Stimulated activated CD4-positive, alpha-beta T cell treated with anti-CD3 and anti-CD28 coated beads, Interleukin-1b, Interleukin-23, amount 100 ng/mL, for 1 hour (primary cell): ENCODE measurements around the gene SLC4A5.
"Not testable (repeated sequence)": the region's sequence is repeated elsewhere in the genome, so short reads cannot be mapped to it uniquely, and the experiment has no call there.

Source experiments
- DNase-seq, 2 donors: peaks; one replicate each; pipeline ENCODE4 v3.0.0-alpha.2; 2020; ENCODE audit warnings: low read depth in 2 of 2

The SLC4A5 gene

DNA sequence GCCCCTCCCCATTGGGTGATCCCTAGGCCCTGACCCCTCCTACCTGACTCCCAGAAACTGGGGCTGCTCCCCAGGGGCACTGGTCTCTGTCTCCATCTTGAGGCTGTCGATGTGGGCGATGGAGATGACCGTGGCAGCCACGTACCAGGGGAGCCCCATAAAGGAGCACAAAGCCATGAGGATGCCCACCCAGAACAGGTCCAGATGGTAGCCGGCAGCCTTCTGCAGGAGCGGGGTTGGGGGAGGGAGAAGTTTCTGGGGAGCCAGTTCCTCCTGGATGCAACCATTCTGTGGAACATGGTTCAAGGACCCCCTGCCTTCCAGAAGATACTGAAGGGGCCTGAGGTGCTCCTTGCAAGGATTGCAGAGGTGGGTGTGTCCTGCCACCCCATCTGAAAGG lies 110.8 kb downstream of the SLC4A5 start:
- DNase-seq = no peak

- not testable (repeated sequence) for DNase-seq
Measured at GRCh38 chr2:74229865-74230264, 113.4 kb downstream of the SLC4A5 start.

DNA sequence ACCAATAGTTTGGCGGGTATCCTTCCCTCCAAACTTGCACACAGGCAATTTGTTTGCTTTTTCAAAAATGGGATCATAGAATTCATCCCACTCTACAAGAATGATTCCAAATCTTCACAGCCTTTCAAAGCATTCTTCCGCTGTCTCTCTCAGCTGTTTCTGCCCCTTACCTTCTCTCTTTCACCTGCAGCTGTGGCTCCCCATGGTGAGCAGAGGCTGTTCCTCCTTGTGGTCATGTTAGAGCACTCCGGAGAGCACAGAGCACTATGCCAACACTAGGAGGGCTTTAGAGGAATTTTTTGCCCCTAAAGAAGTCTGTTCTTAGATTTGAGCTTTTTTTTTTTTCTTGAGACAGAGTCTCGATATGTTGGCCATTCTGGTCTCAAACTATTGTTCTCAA lies 114.4 kb downstream of the SLC4A5 start:
- no peak for DNase-seq

DNA sequence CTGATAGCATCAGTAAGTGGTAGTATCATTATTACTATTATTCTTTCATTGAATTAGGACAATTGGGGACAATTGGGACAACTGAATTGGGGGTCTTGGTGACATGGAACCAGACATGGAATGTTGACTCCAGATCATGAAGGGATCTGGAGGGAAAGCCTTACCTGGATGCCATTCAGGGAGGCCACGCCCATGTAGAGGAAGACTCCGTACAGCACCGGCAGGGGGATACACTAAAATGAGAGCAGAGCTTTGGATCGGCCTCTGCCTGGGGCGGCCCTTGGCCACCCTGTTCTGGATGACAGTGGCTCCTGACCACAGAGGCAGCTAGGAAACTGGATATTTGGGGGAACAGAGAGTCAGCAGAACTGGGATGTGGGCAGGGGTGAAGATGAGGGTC lies 115.6 kb downstream of the SLC4A5 start:
- DNase-seq = no peak

GRCh38 chr2:74226648-74227213 lies 116.5 kb downstream of the SLC4A5 start:
- DNase-seq = no peak

DNA sequence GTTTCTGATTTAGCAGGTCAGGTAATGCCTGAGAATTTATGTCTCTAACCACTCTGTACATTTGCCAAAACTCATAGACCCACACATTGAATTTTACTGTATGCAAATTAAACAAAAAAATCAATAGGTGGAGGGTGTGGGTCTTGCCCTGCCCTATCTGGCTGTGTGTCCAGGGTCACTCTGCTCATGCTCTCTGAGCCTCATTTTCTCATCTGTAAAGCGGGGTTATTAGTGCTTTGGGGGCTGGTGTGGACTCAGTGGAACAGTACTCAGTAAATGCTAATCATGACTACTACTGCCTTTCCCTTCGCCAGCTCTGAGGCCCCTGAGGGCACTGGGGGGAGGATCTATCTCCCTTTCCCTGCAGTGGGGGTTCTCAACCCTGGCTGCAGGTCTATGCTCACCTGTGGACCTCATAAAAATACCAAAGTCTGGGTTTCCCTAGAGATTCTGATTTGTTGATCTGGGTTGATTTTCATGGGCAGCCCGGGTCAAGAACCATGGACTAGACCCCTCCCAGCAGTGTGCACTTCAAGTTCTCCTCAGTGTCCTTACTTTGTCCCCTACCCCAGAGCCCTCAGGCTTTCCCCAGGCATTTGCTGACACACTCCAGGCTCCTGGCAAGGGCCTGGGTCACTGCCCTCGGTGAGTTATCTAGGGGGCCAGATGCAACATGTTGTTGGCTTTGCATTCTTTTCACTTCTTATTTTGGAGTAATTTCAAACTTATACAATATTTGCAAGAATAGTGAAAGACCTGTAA lies 117.3 kb downstream of the SLC4A5 start:
- no peak for DNase-seq

DNA sequence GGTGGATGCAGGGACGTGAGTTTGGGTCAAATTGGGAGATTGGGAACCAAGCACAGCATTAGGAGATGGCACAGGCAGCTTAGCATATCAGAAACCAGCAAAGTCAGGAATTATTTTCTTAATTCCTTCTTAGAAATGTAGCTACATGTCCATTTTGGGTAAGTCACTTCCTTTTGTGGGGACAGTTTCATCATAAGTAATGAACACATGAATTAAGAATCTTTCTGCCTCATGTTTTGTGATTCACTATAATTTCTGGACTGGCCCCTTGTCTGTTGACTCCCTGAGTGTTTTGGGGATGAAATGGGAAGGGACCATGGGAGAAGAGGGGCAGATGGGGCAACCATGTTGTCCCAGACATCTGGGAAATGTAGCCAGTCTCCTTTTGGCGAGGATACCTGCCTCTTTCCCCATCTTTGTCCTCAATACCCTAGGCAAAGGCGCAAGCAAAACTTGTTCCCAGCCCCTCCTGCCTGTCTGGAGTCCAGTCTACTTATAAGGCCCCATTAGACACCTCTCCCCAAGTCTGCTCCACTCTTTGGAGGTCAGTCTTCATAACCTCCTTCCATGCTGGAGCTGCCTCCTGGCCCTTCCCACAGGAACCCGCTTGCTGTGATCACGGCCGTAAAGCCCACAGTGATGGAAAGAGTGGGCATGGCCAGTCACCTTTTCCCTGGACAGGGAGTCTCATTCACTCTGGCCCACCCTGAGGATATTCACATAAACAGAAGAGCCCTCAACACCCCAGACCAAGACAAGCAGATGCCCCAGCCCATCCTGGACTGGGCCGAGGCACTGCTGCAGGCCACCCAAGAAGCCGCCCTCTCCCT lies 119.1 kb downstream of the SLC4A5 start:
- no peak for DNase-seq

GRCh38 chr2:74222300-74222650 lies 120.9 kb downstream of the SLC4A5 start:
- no peak for DNase-seq

GRCh38 chr2:74221604-74222299 lies 121.5 kb downstream of the SLC4A5 start:
- DNase-seq = no peak

DNA sequence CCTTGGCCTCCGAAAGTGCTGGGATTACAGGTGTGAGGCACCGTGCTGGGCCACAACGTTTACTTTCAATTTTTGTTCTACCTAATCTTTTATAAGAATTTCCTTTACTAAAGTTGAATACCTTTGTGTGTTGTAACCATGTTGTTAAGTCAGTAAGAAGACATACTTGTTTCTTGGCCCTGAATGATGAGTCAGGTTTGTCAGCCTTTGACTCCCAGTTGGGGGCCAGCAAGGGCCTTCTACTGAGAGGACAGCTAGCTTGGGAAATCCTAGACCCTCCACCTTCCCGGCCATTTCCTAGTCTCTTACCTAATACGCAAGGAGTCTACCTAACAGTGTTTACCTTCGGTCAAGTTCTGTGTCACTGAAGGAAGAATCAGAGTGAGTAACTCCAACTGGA lies 122.1 kb downstream of the SLC4A5 start:
- no peak for DNase-seq

- no peak for DNase-seq
Measured at GRCh38 chr2:74219846-74220486, 123.2 kb downstream of the SLC4A5 start.

GRCh38 chr2:74216642-74217041 lies 126.6 kb downstream of the SLC4A5 start:
- no peak for DNase-seq

GRCh38 chr2:74215771-74216170 lies 127.4 kb downstream of the SLC4A5 start:
- not testable (repeated sequence) for DNase-seq

DNA sequence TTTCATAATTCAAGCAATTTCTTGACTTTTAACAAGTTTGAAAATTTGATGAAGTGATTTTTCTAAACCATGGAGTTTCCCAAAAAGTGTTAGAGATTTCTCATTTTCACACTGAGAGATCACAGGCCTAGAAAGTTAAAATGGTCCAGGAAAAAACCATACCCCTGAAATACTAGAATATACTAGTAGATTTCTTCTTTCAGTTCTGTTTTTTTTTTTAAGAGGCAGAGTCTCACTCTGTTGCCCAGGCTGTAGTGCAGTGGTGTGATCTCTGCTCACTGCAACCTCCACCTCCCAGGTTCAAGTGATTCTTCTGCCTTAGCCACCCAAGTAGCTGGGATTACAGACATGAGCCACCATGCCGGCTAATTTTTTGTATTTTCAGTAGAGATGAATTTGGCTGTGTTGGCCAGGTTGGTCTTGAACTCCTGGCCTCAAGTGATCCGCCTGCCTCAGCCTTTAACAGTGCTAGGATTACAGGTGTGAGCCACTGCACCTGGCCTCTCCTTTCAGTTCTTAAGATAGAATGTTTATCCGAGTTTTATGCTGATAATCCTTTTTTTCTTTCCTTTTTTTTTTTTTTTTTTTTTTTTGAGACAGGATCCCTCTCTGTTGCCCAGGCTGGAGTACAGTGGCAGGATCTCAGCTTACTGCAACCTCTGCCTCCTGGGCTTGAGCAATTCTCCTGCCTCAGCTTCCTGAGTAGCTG lies 130.4 kb downstream of the SLC4A5 start:
- DNase-seq = no peak

GRCh38 chr2:74206180-74206688 lies 137.0 kb downstream of the SLC4A5 start:
- no peak for DNase-seq

DNA sequence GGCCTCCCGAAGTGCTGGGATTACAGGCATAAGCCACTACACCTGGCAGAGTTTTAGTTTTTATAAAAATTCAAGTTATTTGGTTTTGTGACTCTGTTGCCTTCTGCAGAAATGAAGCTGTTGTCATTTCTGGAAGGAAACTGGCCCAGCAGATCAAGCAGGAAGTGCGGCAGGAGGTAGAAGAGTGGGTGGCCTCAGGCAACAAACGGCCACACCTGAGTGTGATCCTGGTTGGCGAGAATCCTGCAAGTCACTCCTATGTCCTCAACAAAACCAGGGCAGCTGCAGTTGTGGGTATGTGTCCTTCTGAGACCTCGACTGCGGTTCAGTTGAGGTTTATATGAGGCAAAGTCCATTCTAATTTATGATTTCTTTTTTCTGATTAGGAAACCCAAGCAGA lies 137.6 kb downstream of the SLC4A5 start:
- no peak for DNase-seq

- no peak for DNase-seq
Measured at GRCh38 chr2:74205113-74205512, 138.1 kb downstream of the SLC4A5 start.

GRCh38 chr2:74204436-74204835 lies 138.8 kb downstream of the SLC4A5 start:
- DNase-seq = no peak

- no peak for DNase-seq
Measured at GRCh38 chr2:74201596-74201995, 141.6 kb downstream of the SLC4A5 start.

DNA sequence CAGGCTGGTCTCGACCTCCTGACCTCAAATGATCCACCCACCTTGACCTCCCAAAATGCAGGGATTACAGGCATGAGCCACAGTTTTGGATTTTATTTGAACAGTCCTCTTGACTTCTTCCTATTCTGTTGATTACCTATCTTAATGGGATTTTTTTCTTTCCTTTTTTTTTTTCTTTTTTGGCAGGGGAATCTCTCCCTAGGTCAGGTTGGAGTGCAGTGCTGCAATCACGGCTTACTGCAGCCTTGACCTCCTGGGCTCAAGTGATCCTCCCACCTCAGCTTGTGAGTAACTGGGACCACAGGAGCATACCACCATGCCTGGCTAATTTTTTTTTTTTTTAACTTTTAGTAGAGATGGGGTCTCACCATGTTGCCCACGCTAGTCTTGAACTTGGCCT lies 142.0 kb downstream of the SLC4A5 start:
- DNase-seq = no peak

DNA sequence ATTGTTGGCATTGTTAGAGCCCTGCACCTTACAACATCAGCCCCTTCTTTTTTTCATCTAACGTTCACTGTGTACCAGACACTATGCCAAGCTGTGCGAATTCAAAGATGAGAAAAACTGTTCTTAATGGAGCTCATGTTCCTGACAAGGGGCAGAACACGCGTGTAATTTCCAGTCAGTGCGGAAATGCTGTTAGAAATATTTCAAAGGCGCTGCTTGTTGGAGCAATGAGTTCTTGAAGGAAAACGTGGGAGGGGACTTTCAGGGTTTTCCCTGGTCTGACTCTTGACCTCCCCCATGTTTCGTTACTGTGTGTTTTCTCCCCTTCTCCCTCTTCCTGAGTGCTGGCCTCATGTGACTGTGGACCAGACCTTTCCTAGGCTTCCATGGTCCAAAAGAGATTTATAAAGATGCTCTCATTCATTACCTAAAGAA lies 143.3 kb downstream of the SLC4A5 start:
- no peak for DNase-seq
